ENCODE measurements around the gene MOB2.

DNA sequence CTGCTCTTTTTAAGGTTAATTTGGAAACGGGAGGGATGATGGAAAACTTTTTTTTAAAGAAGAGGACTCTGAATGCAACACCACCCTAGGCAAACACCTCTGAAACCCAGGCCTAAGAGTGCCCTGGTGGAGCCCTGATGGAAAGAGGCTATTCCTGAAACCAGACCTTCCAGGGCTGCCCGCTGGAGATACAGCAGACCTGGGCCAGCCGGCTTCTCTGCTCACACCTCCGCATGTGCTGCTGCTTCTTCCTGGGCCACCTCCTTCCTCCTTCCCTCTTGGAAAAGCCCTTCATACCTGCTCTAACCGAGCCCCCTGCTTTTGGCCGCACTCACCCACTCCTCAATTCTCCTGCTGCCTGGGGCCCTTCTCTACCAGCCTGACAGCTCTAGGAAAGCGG, 47.6 kb upstream of the MOB2 start:
- TF ChIP-seq POLR2A (IDR thresholded peaks at IDR 0.05) (no peak), POLR2AphosphoS5 (IDR thresholded peaks at IDR 0.05) (no peak), EP300 (IDR thresholded peaks at IDR 0.05) (no peak)
- TF ChIP-seq, protein P1, sequence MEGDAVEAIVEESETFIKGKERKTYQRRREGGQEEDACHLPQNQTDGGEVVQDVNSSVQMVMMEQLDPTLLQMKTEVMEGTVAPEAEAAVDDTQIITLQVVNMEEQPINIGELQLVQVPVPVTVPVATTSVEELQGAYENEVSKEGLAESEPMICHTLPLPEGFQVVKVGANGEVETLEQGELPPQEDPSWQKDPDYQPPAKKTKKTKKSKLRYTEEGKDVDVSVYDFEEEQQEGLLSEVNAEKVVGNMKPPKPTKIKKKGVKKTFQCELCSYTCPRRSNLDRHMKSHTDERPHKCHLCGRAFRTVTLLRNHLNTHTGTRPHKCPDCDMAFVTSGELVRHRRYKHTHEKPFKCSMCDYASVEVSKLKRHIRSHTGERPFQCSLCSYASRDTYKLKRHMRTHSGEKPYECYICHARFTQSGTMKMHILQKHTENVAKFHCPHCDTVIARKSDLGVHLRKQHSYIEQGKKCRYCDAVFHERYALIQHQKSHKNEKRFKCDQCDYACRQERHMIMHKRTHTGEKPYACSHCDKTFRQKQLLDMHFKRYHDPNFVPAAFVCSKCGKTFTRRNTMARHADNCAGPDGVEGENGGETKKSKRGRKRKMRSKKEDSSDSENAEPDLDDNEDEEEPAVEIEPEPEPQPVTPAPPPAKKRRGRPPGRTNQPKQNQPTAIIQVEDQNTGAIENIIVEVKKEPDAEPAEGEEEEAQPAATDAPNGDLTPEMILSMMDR (IDR thresholded peaks at IDR 0.05): no peak

Measured in gastroesophageal sphincter (tissue), 3 donors.